NK-92 (cell line): ENCODE measurements around the gene PVR.
"Not testable (repeated sequence)": the region's sequence is repeated elsewhere in the genome, so short reads cannot be mapped to it uniquely, and the experiment has no call there.

Experiments
- DNase-seq: peaks from one replicate; lab custom pipeline; 2025; ENCODE audit not compliant: unreplicated experiment; lab: John Stamatoyannopoulos, UW

Gene PVR

GRCh38 chr19:44645407-44646048, 1.8 kb downstream of the PVR start:
- DNase-seq: no peak

DNA sequence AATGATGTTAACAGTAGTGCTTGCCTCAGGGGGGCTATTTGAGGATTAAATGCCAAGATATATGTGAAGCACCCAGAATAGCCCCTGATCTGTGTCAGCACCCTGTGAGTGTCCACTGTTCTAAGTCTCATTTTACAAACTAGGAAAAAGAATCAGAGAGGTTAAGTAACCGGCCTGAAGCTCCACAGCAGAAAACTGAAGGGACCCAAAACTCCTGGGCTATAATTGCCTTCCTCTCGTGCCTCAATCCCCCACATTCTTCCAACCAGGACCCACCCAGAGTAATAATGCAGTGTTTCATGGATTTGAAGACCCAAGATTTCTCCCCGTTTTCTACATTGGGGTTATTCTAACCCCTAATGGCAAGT, 2.3 kb downstream of the PVR start:
- DNase-seq: no peak

GRCh38 chr19:44647144-44647543, 3.4 kb downstream of the PVR start:
- DNase-seq: no peak

GRCh38 chr19:44648631-44649251, 5.0 kb downstream of the PVR start:
- no peak for DNase-seq

GRCh38 chr19:44649578-44650145, 6.0 kb downstream of the PVR start:
- DNase-seq: no peak

GRCh38 chr19:44653343-44653742, 9.6 kb downstream of the PVR start:
- DNase-seq: no peak

DNA sequence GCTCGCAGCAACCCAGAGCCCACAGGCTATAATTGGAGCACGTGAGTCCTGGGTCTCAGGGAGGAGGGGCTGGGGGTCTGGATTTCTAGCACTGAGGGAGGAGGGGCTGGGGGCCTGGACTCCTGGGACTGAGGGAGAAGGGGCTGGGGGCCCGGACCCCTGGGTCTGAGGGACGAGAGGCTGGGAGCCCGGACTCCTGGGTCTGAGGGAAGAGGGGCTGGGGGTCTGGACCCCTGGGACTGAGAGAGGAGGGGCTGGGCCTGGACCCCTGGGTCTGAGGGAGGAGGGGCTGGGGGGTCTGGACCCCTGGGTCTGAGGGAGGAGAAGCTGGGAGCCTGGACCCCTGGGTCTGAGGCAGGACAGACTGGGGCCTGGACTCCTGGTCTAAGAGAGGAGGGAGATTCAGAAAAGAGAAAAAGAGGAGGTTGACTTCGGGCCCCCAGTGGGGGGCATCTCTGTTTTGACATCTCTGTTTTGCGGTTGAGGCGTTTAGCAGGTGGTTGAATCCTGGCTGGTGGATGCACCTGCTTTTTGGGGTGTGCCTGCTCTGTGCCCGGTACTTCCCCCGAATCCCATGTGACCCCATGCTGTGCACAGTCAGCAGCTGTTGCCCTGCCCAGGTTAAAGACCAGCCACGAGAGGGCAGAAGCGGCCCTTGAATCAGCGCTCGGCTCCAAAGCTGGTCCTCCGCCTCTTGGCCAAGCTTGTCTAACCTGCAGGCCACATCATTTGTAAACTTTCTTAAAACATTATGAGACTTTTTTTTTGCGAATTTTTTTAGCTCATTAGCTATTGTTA, 10.5 kb downstream of the PVR start:
- no peak for DNase-seq

DNA sequence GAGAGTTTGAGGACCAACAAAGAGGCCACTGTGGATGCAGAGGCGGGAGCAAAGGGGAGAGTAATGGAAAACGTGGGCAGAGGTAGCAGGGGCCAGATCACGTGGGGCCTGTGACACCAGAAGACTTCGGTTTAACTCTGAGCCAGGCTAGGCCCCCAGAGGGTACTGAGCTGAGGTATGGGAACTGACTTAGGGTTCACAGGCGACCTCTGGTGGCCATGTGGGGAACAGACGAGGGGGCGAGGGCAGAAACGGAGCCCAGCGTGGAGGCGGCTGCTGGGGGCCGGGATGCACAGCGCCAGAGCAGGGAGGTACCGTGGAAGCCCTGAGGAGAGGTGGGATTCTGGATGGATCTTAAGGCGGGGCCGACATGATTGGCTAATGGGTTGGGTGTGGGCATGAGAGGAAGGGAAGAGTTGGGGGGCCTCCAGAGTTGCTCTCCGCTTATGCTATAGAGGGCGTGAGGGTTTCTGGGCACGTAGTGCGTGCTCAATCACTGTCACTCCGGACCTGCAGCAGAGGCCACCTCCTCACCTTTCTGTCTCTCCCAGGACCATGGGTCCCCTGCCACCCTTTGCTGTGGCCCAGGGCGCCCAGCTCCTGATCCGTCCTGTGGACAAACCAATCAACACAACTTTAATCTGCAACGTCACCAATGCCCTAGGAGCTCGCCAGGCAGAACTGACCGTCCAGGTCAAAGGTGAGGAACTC, 13.7 kb downstream of the PVR start:
- DNase-seq: no peak

GRCh38 chr19:44658069-44658733, 14.5 kb downstream of the PVR start:
- DNase-seq: no peak

DNA sequence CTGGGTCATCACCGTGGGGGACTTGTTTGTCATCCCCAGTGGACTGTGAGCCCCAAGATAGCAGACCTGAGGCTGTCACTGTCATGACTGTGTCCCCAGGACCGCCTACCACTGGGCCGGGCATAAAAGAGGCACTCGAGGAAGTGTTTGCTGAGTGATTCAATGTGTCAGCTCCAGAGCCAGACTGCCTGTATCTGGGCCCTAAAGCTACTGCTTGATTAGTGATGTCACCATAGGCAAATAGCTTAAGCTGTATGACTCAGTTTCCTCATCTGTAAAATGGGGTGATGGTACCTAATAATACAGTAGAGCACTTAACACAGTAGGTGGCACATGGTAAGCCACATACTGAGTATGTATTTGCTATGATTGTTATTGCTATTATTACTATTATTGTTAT, 16.4 kb downstream of the PVR start:
- DNase-seq: no peak

DNA sequence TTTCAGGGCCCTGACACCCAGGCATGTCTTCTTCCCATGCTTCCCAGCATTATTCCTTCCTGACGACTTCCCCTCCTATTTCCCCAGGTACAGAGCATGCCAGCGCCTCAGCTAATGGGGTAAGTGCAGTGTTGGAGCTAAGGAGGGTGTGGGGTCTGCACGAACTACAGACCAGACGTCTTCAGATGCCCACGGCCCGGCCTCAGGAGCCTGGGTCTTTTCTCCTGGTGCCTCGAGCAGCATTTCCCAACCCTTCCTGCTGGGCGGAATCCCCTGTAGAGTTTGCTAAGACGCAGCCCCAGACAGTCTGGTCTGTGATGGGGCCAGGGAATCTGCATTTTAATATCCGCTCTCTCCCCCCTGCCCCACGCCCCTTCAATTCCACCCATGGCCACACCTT, 17.5 kb downstream of the PVR start:
- no peak for DNase-seq

- DNase-seq: no peak
Measured at GRCh38 chr19:44661904-44662303, 18.2 kb downstream of the PVR start.

DNA sequence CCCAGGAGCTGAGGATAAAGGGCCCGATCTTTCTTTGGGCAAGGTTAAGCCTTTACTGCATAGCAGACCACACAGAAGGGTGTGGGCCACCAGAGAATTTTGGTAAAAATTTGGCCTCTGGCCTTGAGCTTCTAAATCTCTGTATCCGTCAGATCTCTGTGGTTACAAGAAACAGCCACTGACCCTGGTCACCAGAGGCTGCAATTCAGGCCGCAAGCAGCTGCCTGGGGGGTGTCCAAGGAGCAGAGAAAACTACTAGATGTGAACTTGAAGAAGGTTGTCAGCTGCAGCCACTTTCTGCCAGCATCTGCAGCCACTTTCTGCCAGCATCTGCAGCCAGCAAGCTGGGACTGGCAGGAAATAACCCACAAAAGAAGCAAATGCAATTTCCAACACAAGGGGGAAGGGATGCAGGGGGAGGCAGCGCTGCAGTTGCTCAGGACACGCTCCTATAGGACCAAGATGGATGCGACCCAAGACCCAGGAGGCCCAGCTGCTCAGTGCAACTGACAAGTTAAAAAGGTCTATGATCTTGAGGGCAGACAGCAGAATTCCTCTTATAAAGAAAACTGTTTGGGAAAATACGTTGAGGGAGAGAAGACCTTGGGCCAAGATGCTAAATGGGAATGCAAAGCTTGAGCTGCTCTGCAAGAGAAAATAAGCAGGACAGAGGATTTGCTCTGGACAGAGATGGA, 19.1 kb downstream of the PVR start:
- DNase-seq: no peak

DNA sequence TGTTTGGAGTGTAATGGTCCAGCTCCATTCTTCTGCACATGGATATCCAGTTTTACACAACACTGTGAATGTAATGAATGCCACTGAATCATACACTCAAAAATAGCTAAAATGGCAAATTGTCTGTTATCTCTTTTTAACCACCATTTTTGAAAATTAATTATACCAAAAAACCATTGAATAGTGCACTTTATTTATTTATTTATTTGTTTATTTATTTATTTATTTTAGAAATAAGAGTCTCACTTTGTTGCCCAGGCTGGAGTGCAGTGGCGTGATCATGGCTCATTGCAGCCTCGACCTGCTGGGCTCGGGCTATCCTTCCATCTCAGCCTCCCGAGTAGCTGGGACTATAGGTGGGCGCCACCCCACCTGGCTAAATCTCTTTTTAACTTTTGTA, 20.3 kb downstream of the PVR start:
- DNase-seq: no peak

DNA sequence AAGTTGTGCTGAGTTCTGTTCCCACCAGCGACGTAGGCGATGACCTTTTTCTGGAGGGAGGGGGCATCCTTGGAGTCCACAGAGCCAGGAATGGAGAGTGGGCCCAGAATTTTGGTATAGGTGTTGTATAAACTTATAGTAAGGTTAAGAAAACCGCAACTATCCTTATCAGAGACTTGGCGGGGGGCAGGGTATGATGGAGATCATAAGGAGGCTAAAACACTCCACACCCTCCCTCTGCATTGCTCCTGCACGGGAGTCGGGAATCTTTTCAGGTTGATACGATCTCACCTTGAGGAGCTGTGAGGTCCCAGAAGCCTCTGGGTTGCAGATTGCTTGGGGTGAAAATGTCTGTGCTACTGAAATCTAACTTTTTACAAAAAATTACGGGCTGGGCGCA, 21.3 kb downstream of the PVR start:
- DNase-seq: no peak

- DNase-seq: no peak
Measured at GRCh38 chr19:44666852-44667556, 23.3 kb downstream of the PVR start.

DNA sequence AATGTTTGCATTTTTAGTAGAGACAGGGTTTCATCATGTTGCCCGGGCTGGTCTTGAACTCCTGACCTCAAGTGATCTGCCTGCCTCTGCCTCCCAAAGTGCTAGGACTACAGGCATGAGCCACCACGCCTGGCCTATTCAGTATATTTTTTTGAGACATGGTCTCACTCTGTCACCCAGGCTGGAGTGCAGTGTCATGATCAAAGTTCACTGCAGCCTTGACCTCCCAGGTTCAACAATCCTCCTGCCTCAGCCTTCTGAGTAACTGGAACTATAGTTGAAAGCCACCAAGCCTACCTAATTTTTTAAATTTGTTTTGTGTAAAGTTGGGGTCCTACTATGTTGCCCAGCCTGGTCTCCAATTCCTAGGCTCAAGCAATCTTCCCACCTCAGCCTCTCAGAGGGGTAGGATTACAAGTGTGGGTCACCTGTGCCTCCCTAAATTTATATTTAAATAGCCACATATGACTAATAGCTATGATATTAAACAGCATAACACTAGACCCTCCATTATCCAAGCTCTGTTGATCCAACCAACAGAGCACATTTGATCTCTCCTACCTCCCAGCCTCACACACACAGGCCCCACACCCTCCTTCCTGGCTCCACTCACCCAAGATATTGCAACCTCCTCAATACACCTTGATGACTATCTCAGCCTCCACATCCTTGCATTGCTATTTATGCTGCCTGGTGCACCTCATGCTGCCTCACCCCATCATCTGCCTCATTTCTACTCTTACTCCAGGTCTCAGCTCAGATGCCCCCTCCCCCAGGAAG, 25.5 kb downstream of the PVR start:
- no peak for DNase-seq

- not testable (repeated sequence) for DNase-seq
Measured at GRCh38 chr19:44670027-44670426, 26.3 kb downstream of the PVR start.

- DNase-seq: no peak
Measured at GRCh38 chr19:44671400-44671799, 27.7 kb downstream of the PVR start, which contains the start of gene CEACAM19. Gene CEACAM19 (plus strand): TSS chr19:44671482. CDS start chr19:44671932, 450 bp downstream.
